Measurements from ENCODE around the gene UBAP2L.

DNA sequence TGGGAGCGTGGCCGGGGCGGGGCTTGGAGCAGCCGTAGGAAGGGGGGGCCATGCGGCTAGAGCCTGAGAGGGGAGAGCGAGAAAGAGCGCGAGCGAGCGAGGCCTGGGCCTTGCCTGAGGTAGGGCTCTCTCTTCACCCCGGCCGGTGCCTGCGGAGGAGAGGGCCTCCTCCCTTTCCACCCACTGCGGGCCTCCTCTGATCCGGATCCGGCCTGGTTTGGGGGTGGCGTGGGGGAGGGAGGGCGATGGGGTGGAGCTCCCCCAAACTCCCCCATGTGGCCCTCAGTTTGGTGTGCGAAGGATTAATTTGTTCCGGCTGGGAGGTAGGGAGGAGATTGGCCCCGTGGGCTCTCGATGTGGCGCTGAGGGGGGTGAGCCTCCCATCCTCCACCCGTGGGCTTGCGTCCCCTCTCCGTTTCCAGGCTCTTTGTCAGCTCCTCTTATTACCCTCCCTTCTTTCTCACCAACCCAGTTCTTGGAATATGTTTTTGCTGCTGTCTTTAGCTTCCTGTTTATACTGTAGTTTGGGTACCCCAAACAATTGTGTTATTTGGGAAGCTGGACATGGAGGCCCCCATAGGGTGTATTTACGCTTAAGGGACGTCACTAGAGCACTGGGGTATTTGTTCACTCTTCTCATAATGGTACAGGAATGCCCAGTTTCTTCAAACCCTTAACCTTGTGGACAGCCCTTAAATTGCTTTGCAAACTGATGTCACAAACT is 685 bp downstream of the UBAP2L start:
- TF ChIP-seq POLR2AphosphoS5 (IDR thresholded peaks at IDR 0.05) (no peak), POLR2A (IDR thresholded peaks at IDR 0.05) (no peak)

Measured in sigmoid colon (tissue), 4 donors.